ENCODE results near the gene USP30. TPM values are rescaled to one million over a fixed set of nuclear protein-coding genes. Genes with fewer than 3 reads are reported as not detected.

Gene USP30
- 13.6 TPM for total RNA-seq (ENCODE audit: unreplicated experiment)
- long read RNA-seq, transcript USP30-201 (13 exons, 3,742 nt) = major isoform, 6 of 8 reads
- long read RNA-seq, partial matches to known transcripts = 1 of 8 reads
- long read RNA-seq, other reads (novel, unspliced or antisense) = 1 of 8 reads

- Mint-ChIP-seq H3K4me1 (ENCODE audit: unreplicated experiment) (peaks cover 16% of the 10 kb centered on the region), H3K27me3 (ENCODE audit: unreplicated experiment) (peaks cover 6% of the 10 kb centered on the region), H3K9me3 (ENCODE audit: unreplicated experiment) (no peaks in the 10 kb centered on the region), H3K27ac (ENCODE audit: unreplicated experiment) (peak within 1 kb of the TSS; percentile 80), H3K4me3 (ENCODE audit: unreplicated experiment) (peak within 1 kb of the TSS; percentile 98), H3K36me3 (ENCODE audit: low read depth, unreplicated experiment) (no peaks in the 10 kb centered on the region)
- TF ChIP-seq CTCF (IDR thresholded peaks at IDR 0.05; ENCODE audit: unreplicated experiment) = no peak
- DNase-seq (ENCODE audit: low spot score) = peak; percentile 87
Measured at GRCh38 chr12:109052414-109053323, at the start of gene USP30. Gene USP30, plus strand, starts transcription at chr12:109052576. Its CDS starts 103 bp downstream, at chr12:109052679.

- no peaks in the 10 kb centered on the region for H3K9me3 Mint-ChIP-seq (ENCODE audit: unreplicated experiment)
- TF ChIP-seq CTCF (IDR thresholded peaks at IDR 0.05; ENCODE audit: unreplicated experiment) = no peak
Measured at GRCh38 chr12:109004017-109004416, 48.4 kb upstream of the USP30 start.

GRCh38 chr12:109009766-109010165 is 42.6 kb upstream of the USP30 start:
- peaks cover 1% of the 10 kb centered on the region for H3K27me3 Mint-ChIP-seq (ENCODE audit: unreplicated experiment)

More at GRCh38 chr12:109004017-109004416, 48.4 kb upstream of the USP30 start:
- H3K27me3 Mint-ChIP-seq (ENCODE audit: unreplicated experiment) = no peaks in the 10 kb centered on the region
- no peaks in the 10 kb centered on the region for H3K36me3 Mint-ChIP-seq (ENCODE audit: low read depth, unreplicated experiment)
- no peak overlapping the region for H3K4me3 Mint-ChIP-seq (ENCODE audit: unreplicated experiment)
- no peak overlapping the region for H3K27ac Mint-ChIP-seq (ENCODE audit: unreplicated experiment)
- H3K4me1 Mint-ChIP-seq (ENCODE audit: unreplicated experiment) = peaks cover 4% of the 10 kb centered on the region
- no peak for DNase-seq (ENCODE audit: low spot score)

GRCh38 chr12:109010259-109010658 is 42.1 kb upstream of the USP30 start:
- H3K27me3 Mint-ChIP-seq (ENCODE audit: unreplicated experiment) = peaks cover 5% of the 10 kb centered on the region
- no peak for TF ChIP-seq CTCF (IDR thresholded peaks at IDR 0.05; ENCODE audit: unreplicated experiment)

More at GRCh38 chr12:109009766-109010165, 42.6 kb upstream of the USP30 start:
- DNase-seq (ENCODE audit: low spot score) = no peak
- Mint-ChIP-seq H3K27ac (ENCODE audit: unreplicated experiment) (no peak overlapping the region), H3K36me3 (ENCODE audit: low read depth, unreplicated experiment) (no peaks in the 10 kb centered on the region), H3K9me3 (ENCODE audit: unreplicated experiment) (no peaks in the 10 kb centered on the region), H3K4me1 (ENCODE audit: unreplicated experiment) (no peaks in the 10 kb centered on the region), H3K4me3 (ENCODE audit: unreplicated experiment) (no peak overlapping the region)
- no peak for TF ChIP-seq CTCF (IDR thresholded peaks at IDR 0.05; ENCODE audit: unreplicated experiment)

More at GRCh38 chr12:109010259-109010658, 42.1 kb upstream of the USP30 start:
- DNase-seq (ENCODE audit: low spot score) = no peak
- no peak overlapping the region for H3K27ac Mint-ChIP-seq (ENCODE audit: unreplicated experiment)
- no peak overlapping the region for H3K4me3 Mint-ChIP-seq (ENCODE audit: unreplicated experiment)
- no peaks in the 10 kb centered on the region for H3K4me1 Mint-ChIP-seq (ENCODE audit: unreplicated experiment)
- no peaks in the 10 kb centered on the region for H3K36me3 Mint-ChIP-seq (ENCODE audit: low read depth, unreplicated experiment)
- no peaks in the 10 kb centered on the region for H3K9me3 Mint-ChIP-seq (ENCODE audit: unreplicated experiment)
